HG02852 (cell line): ENCODE data around the gene KNTC1.
"Not testable (repeated sequence)": the region's sequence is repeated elsewhere in the genome, so short reads cannot be mapped to it uniquely, and the experiment has no call there.

Experiments
- ATAC-seq: cut with Tn5 transposase; IDR thresholded peaks from one replicate; pipeline ENCODE4 v1.9.1; 2021; ENCODE audit warnings: mild to moderate bottlenecking, moderate library complexity; ENCODE audit not compliant: unreplicated experiment

Gene KNTC1

GRCh38 chr12:122547330-122547729, 20.3 kb downstream of the KNTC1 start:
- ATAC-seq = no peak

GRCh38 chr12:122558745-122559641, 31.9 kb downstream of the KNTC1 start:
- peak; percentile 67 for ATAC-seq

GRCh38 chr12:122560138-122560537, 33.1 kb downstream of the KNTC1 start:
- ATAC-seq = no peak

GRCh38 chr12:122563361-122563760, 36.3 kb downstream of the KNTC1 start:
- ATAC-seq = no peak

- ATAC-seq = not testable (repeated sequence)
These were observed 39.8 kb downstream of the KNTC1 start for GRCh38 chr12:122566816-122567215.

GRCh38 chr12:122569288-122569687, 42.2 kb downstream of the KNTC1 start:
- ATAC-seq = no peak

GRCh38 chr12:122570006-122570405, 43.0 kb downstream of the KNTC1 start:
- ATAC-seq = not testable (repeated sequence)

GRCh38 chr12:122571821-122572220, 44.8 kb downstream of the KNTC1 start:
- ATAC-seq = no peak

GRCh38 chr12:122583294-122583693, 56.2 kb downstream of the KNTC1 start:
- ATAC-seq = not testable (repeated sequence)

- ATAC-seq = no peak
These were observed 57.3 kb downstream of the KNTC1 start for GRCh38 chr12:122584177-122584863.

GRCh38 chr12:122590990-122591389, 63.9 kb downstream of the KNTC1 start:
- ATAC-seq = no peak

- ATAC-seq = not testable (repeated sequence)
These were observed 64.9 kb downstream of the KNTC1 start for GRCh38 chr12:122591966-122592365.

GRCh38 chr12:122592543-122592942, 65.5 kb downstream of the KNTC1 start:
- not testable (repeated sequence) for ATAC-seq

- no peak for ATAC-seq
These were observed 66.9 kb downstream of the KNTC1 start for GRCh38 chr12:122593910-122594309.

GRCh38 chr12:122596838-122597237, 69.8 kb downstream of the KNTC1 start:
- no peak for ATAC-seq

GRCh38 chr12:122602456-122602855, 75.4 kb downstream of the KNTC1 start:
- no peak for ATAC-seq

GRCh38 chr12:122604993-122605392, 77.9 kb downstream of the KNTC1 start:
- ATAC-seq = no peak

GRCh38 chr12:122609732-122610131, 82.7 kb downstream of the KNTC1 start:
- ATAC-seq = no peak

- no peak for ATAC-seq
These were observed 83.2 kb downstream of the KNTC1 start for GRCh38 chr12:122610207-122610606.

GRCh38 chr12:122610911-122611310, 83.9 kb downstream of the KNTC1 start:
- ATAC-seq = no peak

- ATAC-seq = no peak
These were observed 87.8 kb downstream of the KNTC1 start for GRCh38 chr12:122614839-122615238.

GRCh38 chr12:122615780-122616179, 88.7 kb downstream of the KNTC1 start:
- ATAC-seq = no peak
